ENCODE measurements around the gene ZBTB40. TPM values are rescaled to one million over a fixed set of nuclear protein-coding genes. Genes with fewer than 3 reads are reported as not detected.
A peak's percentile ranks its signal among the peaks of the same experiment; 100 is the strongest.

Gene ZBTB40
- total RNA-seq, 4 donors from 2014 or later: 25.7 to 38.0 (median 32.5) TPM

- H3K9me3 ChIP-seq: no peaks in the 10 kb centered on the region
- no peak for DNase-seq
- H3K36me3 ChIP-seq: no peaks in the 10 kb centered on the region
- H3K4me3 ChIP-seq: no peak overlapping the region
- TF ChIP-seq CTCF (IDR thresholded peaks at IDR 0.05): no peak
- TF ChIP-seq POLR2A (IDR thresholded peaks at IDR 0.05): no peak
- H3K27me3 ChIP-seq: no peaks in the 10 kb centered on the region
- no peak overlapping the region for H3K27ac ChIP-seq
- no peaks in the 10 kb centered on the region for H3K4me1 ChIP-seq
Measured at GRCh38 chr1:22418312-22418711, 33.3 kb upstream of the ZBTB40 start.

- no peaks in the 10 kb centered on the region for H3K9me3 ChIP-seq
- no peak overlapping the region for H3K4me3 ChIP-seq
- TF ChIP-seq CTCF (IDR thresholded peaks at IDR 0.05): no peak
- TF ChIP-seq POLR2A (IDR thresholded peaks at IDR 0.05): no peak
- no peaks in the 10 kb centered on the region for H3K27me3 ChIP-seq
- no peak overlapping the region for H3K27ac ChIP-seq
- H3K36me3 ChIP-seq: no peaks in the 10 kb centered on the region
- no peak for DNase-seq
- H3K4me1 ChIP-seq: no peaks in the 10 kb centered on the region
Measured at GRCh38 chr1:22418933-22419382, 32.7 kb upstream of the ZBTB40 start.

GRCh38 chr1:22420455-22421053, 31.1 kb upstream of the ZBTB40 start:
- H3K4me1 ChIP-seq: no peaks in the 10 kb centered on the region
- H3K4me3 ChIP-seq: no peak overlapping the region
- TF ChIP-seq CTCF (IDR thresholded peaks at IDR 0.05) (peak in 4 of 6 experiments; percentile 50 to 85 (median 82)), POLR2A (IDR thresholded peaks at IDR 0.05) (no peak)
- DNase-seq: peak; percentile 36 to 87 (median 84)
- no peaks in the 10 kb centered on the region for H3K36me3 ChIP-seq
- H3K27ac ChIP-seq: no peak overlapping the region
- no peaks in the 10 kb centered on the region for H3K9me3 ChIP-seq
- H3K27me3 ChIP-seq: no peaks in the 10 kb centered on the region

GRCh38 chr1:22426781-22427180, 24.9 kb upstream of the ZBTB40 start:
- Histone ChIP-seq H3K4me1 (no peaks in the 10 kb centered on the region), H3K27ac (no peak overlapping the region), H3K9me3 (no peaks in the 10 kb centered on the region), H3K4me3 (no peak overlapping the region), H3K27me3 (no peaks in the 10 kb centered on the region), H3K36me3 (no peaks in the 10 kb centered on the region)
- DNase-seq: no peak
- TF ChIP-seq CTCF (IDR thresholded peaks at IDR 0.05) (no peak), POLR2A (IDR thresholded peaks at IDR 0.05) (no peak)

- no peaks in the 10 kb centered on the region for H3K9me3 ChIP-seq
- peak overlapping the region; percentile 3 to 29 (median 8) for H3K4me3 ChIP-seq
- no peaks in the 10 kb centered on the region for H3K36me3 ChIP-seq
- TF ChIP-seq CTCF (IDR thresholded peaks at IDR 0.05) (no peak), POLR2A (IDR thresholded peaks at IDR 0.05) (no peak)
- no peaks in the 10 kb centered on the region for H3K4me1 ChIP-seq
- H3K27ac ChIP-seq: no peak overlapping the region
- DNase-seq: no peak
- H3K27me3 ChIP-seq: no peaks in the 10 kb centered on the region
Measured at GRCh38 chr1:22428672-22429071, 23.0 kb upstream of the ZBTB40 start.

GRCh38 chr1:22431965-22432364, 19.7 kb upstream of the ZBTB40 start:
- no peak overlapping the region for H3K27ac ChIP-seq
- no peaks in the 10 kb centered on the region for H3K4me1 ChIP-seq
- H3K27me3 ChIP-seq: no peaks in the 10 kb centered on the region
- no peak overlapping the region for H3K4me3 ChIP-seq
- no peaks in the 10 kb centered on the region for H3K9me3 ChIP-seq
- DNase-seq: no peak
- H3K36me3 ChIP-seq: no peaks in the 10 kb centered on the region
- TF ChIP-seq CTCF (IDR thresholded peaks at IDR 0.05) (no peak), POLR2A (IDR thresholded peaks at IDR 0.05) (no peak)

All from Peyer's patch (tissue), 4 donors.